Measurements from ENCODE around the gene POLR1H. TPM values are rescaled to one million over a fixed set of nuclear protein-coding genes. Genes with fewer than 3 reads are reported as not detected.

Gene POLR1H
- polyA plus RNA-seq, 2 of the 4 experiments (the other 2 are of a cell fraction): 25.5 to 34.6 TPM

- H3K4me1 ChIP-seq: peaks cover 7% of the 10 kb centered on the region
- H3K27ac ChIP-seq: no peak overlapping the region
- ATAC-seq (no peak), FAIRE-seq (no peak), DNase-seq (ENCODE audit: low read depth in 1 of 2, low spot score in 1 of 2) (no peak)
- 28% methylated on average over 1 of the region's 1 CpG for WGBS (ENCODE audit: missing lambda C conversion rate)
- no peak for TF ChIP-seq CHD4 (IDR thresholded peaks at IDR 0.05; ENCODE audit: borderline replicate concordance)
- TF ChIP-seq ZSCAN20 (CRISPR knock-in tag; IDR thresholded peaks at IDR 0.05): no peak
- TF ChIP-seq HOXB13 (CRISPR knock-in tag; IDR thresholded peaks at IDR 0.05; ENCODE audit: low read depth): no peak
- TF ChIP-seq KDM1A (IDR thresholded peaks at IDR 0.05; ENCODE audit: low read depth): no peak
- no peak for TF ChIP-seq RFX5 (IDR thresholded peaks at IDR 0.05)
- TF ChIP-seq HEYL (CRISPR knock-in tag; IDR thresholded peaks at IDR 0.05): no peak
- no peak for TF ChIP-seq KDM5A (IDR thresholded peaks at IDR 0.05)
- TF ChIP-seq CTCF (IDR thresholded peaks at IDR 0.05): no peak
- no peak for TF ChIP-seq EHMT2 (IDR thresholded peaks at IDR 0.05; ENCODE audit: low read depth)
- TF ChIP-seq NFE2L2 (conservative IDR thresholded peaks at IDR 0.05; ENCODE audit: low read length): no peak
- TF ChIP-seq ATOH8 (CRISPR knock-in tag; IDR thresholded peaks at IDR 0.05; ENCODE audit: low read depth): no peak
- no peak for TF ChIP-seq JUN (IDR thresholded peaks at IDR 0.05)
- TF ChIP-seq HES2 (IDR thresholded peaks at IDR 0.05): no peak
- TF ChIP-seq CBX2 (IDR thresholded peaks at IDR 0.05; ENCODE audit: borderline replicate concordance, low read depth): no peak
- no peak for TF ChIP-seq HDAC2 (IDR thresholded peaks at IDR 0.05)
- TF ChIP-seq HOXB5 (CRISPR knock-in tag; IDR thresholded peaks at IDR 0.05): no peak
- no peak for TF ChIP-seq GATA3 (IDR thresholded peaks at IDR 0.05; ENCODE audit: borderline replicate concordance)
- no peak for TF ChIP-seq REST (IDR thresholded peaks at IDR 0.05)
- no peaks in the 10 kb centered on the region for H3K9me3 ChIP-seq
- no peak overlapping the region for H3K4me3 ChIP-seq
- no peak overlapping the region for H3K4me2 ChIP-seq
- CTCF ChIA-PET: no interaction called here
- POLR2A ChIA-PET: no interaction called here
Observed at GRCh38 chr6:30055513-30055912, 5.6 kb upstream of the POLR1H start.

- peak overlapping the region; percentile 78 to 95 for H3K27ac ChIP-seq
- H3K4me3 ChIP-seq: peak overlapping the region; percentile 69
- H3K4me1 ChIP-seq: peaks cover 22% of the 10 kb centered on the region
- no peak for FAIRE-seq
- ATAC-seq: peak in 1 of 2 experiments; percentile 6; a peak in 3 of 6 replicates
- TF ChIP-seq PBX3 (IDR thresholded peaks at IDR 0.05) (0 out of 2 replicates have a peak, but pooled peaks have one; percentile 6), KDM5A (IDR thresholded peaks at IDR 0.05) (peak; percentile 89), ESRRA (IDR thresholded peaks at IDR 0.05; ENCODE audit: borderline replicate concordance, low read length) (no peak), PHF8 (IDR thresholded peaks at IDR 0.05; ENCODE audit: borderline replicate concordance, low read depth) (peak; percentile 76; the same call in 1 of the 2 replicates), HDAC2 (IDR thresholded peaks at IDR 0.05) (peak; percentile 63; the same call in 1 of the 2 replicates), ZC3H11A (IDR thresholded peaks at IDR 0.05) (no peak), EHF (CRISPR knock-in tag; IDR thresholded peaks at IDR 0.05) (no peak)
- no peaks in the 10 kb centered on the region for H3K9me3 ChIP-seq
- DNase-seq (ENCODE audit: low read depth in 1 of 2, low spot score in 1 of 2): no peak
- POLR2A ChIA-PET: interaction anchor here (0.7 to 1.5 kb wide), 4 partner anchors 13 to 174 kb away, joined by 3 to 10 read pairs (median 3); no protein-coding TSS in a partner anchor
- CTCF ChIA-PET: interaction anchor here (0.8 to 1.8 kb wide), 6 partner anchors 14 to 407 kb away, joined by 3 to 4 read pairs (median 3); no protein-coding TSS in a partner anchor
- H3K4me2 ChIP-seq: peak overlapping the region; percentile 82
- 0% methylated on average over 23 of the region's 24 CpGs for WGBS (ENCODE audit: missing lambda C conversion rate)
Observed at GRCh38 chr6:30060606-30061091, 416 bp upstream of the POLR1H start.
